Heart right ventricle (tissue), 16 donors: ENCODE results near the gene CHFR. TPM values are rescaled to one million over a fixed set of nuclear protein-coding genes. Genes with fewer than 3 reads are reported as not detected.
"Not testable (repeated sequence)": the region's sequence is repeated elsewhere in the genome, so short reads cannot be mapped to it uniquely, and the experiment has no call there.

Experiments
- ATAC-seq, 8 donors: fragments of 200-7000 bp; cut with Tn5 transposase; one replicate each; pipeline ENCODE4 v1.9.1; 2020; ENCODE audit warnings: mild to moderate bottlenecking in 8 of 8, moderate library complexity in 8 of 8, moderate number of reproducible peaks in 1 of 8
- DNase-seq, 2 donors: peaks; one replicate each; pipeline ENCODE4 v3.0.0-alpha.2; 2020
- H3K27ac ChIP-seq, 10 donors: fragments of 200-600 bp; sonication (generic) in 2 of 10; one replicate each; pipeline versions ENCODE4 v1.5.0 to v1.8.0; 2020 to 2022; ENCODE audit warnings: mild to moderate bottlenecking in 3 of 10
- H3K27me3 ChIP-seq, 7 donors: fragments of 200-600 bp; one replicate each; pipeline ENCODE4 v1.8.0; 2021 to 2022; ENCODE audit warnings: mild to moderate bottlenecking in 2 of 7
- H3K36me3 ChIP-seq, 9 donors: fragments of 200-600 bp; sonication (generic) in 1 of 9; one replicate each; pipeline versions ENCODE4 v1.5.0 to v1.8.0; 2020 to 2022; ENCODE audit warnings: mild to moderate bottlenecking in 2 of 9
- H3K4me1 ChIP-seq, 9 donors: fragments of 200-600 bp; sonication (generic) in 1 of 9; one replicate each; pipeline versions ENCODE4 v1.5.0 to v1.8.0; 2020 to 2022; ENCODE audit warnings: mild to moderate bottlenecking in 4 of 9
- H3K4me3 ChIP-seq, 10 donors: fragments of 200-600 bp; sonication (generic) in 2 of 10; one replicate each; pipeline versions ENCODE4 v1.5.0 to v1.8.0; 2020 to 2022; ENCODE audit warnings: mild to moderate bottlenecking in 7 of 10, moderate library complexity in 2 of 10
- H3K9me3 ChIP-seq, 11 donors: fragments of 200-600 bp in 10 of 11; sonication (generic) in 2 of 11; one replicate each; pipeline versions ENCODE4 v1.5.0 to v1.8.0; 2013 to 2022; ENCODE audit warnings: mild to moderate bottlenecking in 2 of 11, control low read depth in 1 of 11, moderate library complexity in 1 of 11
- WGBS, 2 donors: extraction: QIAGEN DNeasy Blood & Tissue Kit; methylation state at CpG; one replicate each; pipeline ENCODE4 v1.1.7; 2013; ENCODE audit warnings: inconsistent platforms in 1 of 2; 5-methylcytosine and 5-hydroxymethylcytosine counted together
- intact Hi-C, 10 donors: fragments of 100-400 bp; cut with DNase I; formaldehyde crosslinking; loops; one replicate each; pipeline versions ENCODE4 v1.11.1 to v1.14.2; 2022
- polyA plus RNA-seq, 2 donors: library from polyadenylated mRNA; stranded (reverse); fragments of 200-250 nt; gene quantifications; one replicate each; pipeline ENCODE4 v1.2.3, GENCODE V29; 2013
- total RNA-seq, 10 donors: library from RNA; stranded (reverse); fragmentation: NEBNext Ultra II Directional in 3 of 10; extraction: Animal tissue kit (Norgen Biotek cat#: 25700) in 3 of 10; gene quantifications; one replicate each; pipeline versions ENCODE4 v1.2.1 to v1.2.4, GENCODE V29; 2021 to 2023
- TF ChIP-seq, protein P1 (sequence below), 9 donors: fragments of 200-600 bp; sonication (generic) in 2 of 9; IDR thresholded peaks; one replicate each; pipeline versions ENCODE4 v1.5.0 to v1.8.0; 2021 to 2022; ENCODE audit warnings: antibody characterized with exemption in 9 of 9, mild to moderate bottlenecking in 5 of 9, moderate library complexity in 1 of 9
- donor health status: Arrhythmogenic right ventricular cardiomyopathy.
- donor health status: ischemic (EF 13 %, LVEDD 7.1; RV severe dilation, severe dysfunction).
- donor health status: healthy with polysubstance abuse.
- donor health status: DM: no; HTN: yes; CAD: no.
- donor health status: DM: no; HTN: no; CAD: no.
- donor health status: ischemic (EF 25% LVEDD 6.9; RV normal size, moderate dysfunction).
- donor health status: ischemic (EF 25% LVEDD 5.7; RV mildly dilated, moderate dysfunction).
- donor health status: healthy.
- donor health status: DM: yes; HTN: yes; CAD: no.
- donor health status: Ischemic cardiomyopathy.
- donor health status: ischemic (EF 35%, LVEDD 5.7; RV mildly dilated, moderate dysfunction).
- donor health status: nonischemic (EF 11% LVEDD 7.7; RV severe dilation, severe dysfunction).
- donor health status: DM: yes; HTN: yes; CAD: no.
- donor health status: PGD.
- donor health status: ischemic (EF 29% LVEDD 5.4; RV normal size, mild dysfunction).
- donor health status: nonischemic (EF 23%, LVEDD 6.1; RV moderate dilation, normal function).

Gene CHFR
- total and polyA plus RNA-seq, 12 donors, result 10.2 to 27.2 (median 15.0) TPM

DNA sequence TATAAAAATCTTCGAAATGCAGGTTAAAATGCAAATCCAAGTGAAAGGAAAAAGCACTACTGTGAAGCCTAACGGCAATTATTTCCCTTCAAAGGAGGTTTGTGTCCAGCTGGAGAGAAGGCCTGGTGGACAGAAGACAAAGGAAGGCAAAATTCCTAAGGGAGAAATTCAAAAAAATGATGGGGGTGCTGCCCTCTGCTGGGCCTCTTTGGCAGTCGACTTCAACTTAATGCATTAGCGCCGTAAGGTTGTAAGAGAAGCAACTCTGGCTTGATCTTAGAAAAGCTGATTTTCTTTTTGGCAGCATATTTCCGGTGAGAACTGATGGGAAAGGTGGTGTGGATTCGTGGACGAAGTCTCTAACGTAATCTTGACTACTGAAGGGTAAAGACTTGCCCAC lies 34.3 kb upstream of the CHFR start:
- H3K4me3 ChIP-seq, result no peak overlapping the region
- TF ChIP-seq, protein P1, sequence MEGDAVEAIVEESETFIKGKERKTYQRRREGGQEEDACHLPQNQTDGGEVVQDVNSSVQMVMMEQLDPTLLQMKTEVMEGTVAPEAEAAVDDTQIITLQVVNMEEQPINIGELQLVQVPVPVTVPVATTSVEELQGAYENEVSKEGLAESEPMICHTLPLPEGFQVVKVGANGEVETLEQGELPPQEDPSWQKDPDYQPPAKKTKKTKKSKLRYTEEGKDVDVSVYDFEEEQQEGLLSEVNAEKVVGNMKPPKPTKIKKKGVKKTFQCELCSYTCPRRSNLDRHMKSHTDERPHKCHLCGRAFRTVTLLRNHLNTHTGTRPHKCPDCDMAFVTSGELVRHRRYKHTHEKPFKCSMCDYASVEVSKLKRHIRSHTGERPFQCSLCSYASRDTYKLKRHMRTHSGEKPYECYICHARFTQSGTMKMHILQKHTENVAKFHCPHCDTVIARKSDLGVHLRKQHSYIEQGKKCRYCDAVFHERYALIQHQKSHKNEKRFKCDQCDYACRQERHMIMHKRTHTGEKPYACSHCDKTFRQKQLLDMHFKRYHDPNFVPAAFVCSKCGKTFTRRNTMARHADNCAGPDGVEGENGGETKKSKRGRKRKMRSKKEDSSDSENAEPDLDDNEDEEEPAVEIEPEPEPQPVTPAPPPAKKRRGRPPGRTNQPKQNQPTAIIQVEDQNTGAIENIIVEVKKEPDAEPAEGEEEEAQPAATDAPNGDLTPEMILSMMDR (IDR thresholded peaks at IDR 0.05), result no peak
- peaks cover 0 to 85% (median 26%) of the 10 kb centered on the region in 9 donors for H3K36me3 ChIP-seq
- intact Hi-C loops, result loop anchor here in 1 of 10 donors (10.0 kb wide), 1 partner anchor 123 kb away; no protein-coding TSS in a partner anchor
- DNase-seq (no peak), ATAC-seq (no peak)
- no peak overlapping the region for H3K27ac ChIP-seq
- H3K4me1 ChIP-seq, result no peaks in the 10 kb centered on the region
- WGBS, 2 donors, result 68 to 73% methylated on average over 9 of the region's 9 CpGs
- peaks cover 8 to 100% (median 98%) of the 10 kb centered on the region in 11 donors for H3K9me3 ChIP-seq
- H3K27me3 ChIP-seq, result no peaks in the 10 kb centered on the region

DNA sequence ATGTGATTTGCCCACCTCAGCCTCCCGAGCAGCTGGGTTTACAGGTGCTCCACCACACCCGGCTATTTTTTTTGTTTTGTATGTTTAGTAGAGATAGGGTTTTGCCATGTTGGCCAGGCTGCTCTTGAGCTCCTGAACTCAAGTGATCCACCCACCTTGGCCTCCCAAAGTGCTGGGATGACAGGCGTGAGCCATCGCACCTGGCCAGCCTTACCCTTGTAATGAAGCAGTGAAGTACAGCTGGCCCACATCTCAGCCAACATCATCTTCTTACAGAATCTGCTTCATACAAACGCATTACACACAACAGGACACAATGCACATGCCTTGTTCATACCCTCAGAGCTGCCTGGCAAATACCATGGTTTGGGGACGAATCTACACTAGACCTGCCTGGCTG lies 31.3 kb upstream of the CHFR start:
- no peak for ATAC-seq
- no peaks in the 10 kb centered on the region for H3K27me3 ChIP-seq
- H3K9me3 ChIP-seq, result peaks cover 0 to 100% (median 93%) of the 10 kb centered on the region in 11 donors
- WGBS, 2 donors, result 96 to 98% methylated on average over 6 of the region's 6 CpGs
- H3K4me3 ChIP-seq, result no peak overlapping the region
- no peak overlapping the region for H3K27ac ChIP-seq
- no peaks in the 10 kb centered on the region for H3K4me1 ChIP-seq
- H3K36me3 ChIP-seq, result peaks cover 0 to 68% (median 8%) of the 10 kb centered on the region in 9 donors
- intact Hi-C loops, result no loop called here
- TF ChIP-seq, protein P1 (IDR thresholded peaks at IDR 0.05), result no peak
- DNase-seq, result no peak

DNA sequence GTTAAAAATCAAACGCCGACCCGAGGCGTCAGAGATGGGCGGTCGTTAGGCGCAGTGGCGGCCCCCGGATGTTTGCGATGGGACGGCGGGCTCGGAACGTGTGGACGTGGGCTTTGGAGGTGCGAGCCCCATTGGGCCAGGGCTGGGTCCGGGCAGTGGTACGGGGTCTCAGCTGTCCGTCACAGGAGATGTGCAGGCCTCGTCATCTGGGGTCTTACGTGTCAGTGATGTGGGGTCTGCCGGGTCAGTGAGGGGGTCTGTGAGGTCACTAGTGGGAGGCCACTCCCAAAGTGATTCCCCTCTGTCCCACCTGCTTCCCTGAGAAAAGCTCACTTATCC lies 21.6 kb upstream of the CHFR start:
- peaks cover 0 to 26% (median 10%) of the 10 kb centered on the region in 9 donors for H3K4me1 ChIP-seq
- ATAC-seq (peak in 7 of 8 donors; percentile 0 to 40 (median 1)), DNase-seq (no peak)
- peak overlapping the region in 9 of 10 donors; percentile 24 to 84 (median 68) for H3K27ac ChIP-seq
- TF ChIP-seq, protein P1 (IDR thresholded peaks at IDR 0.05), result no peak
- WGBS, 2 donors, result 1% methylated on average over 22 of the region's 22 CpGs
- peaks cover 0 to 50% (median 8%) of the 10 kb centered on the region in 7 donors for H3K27me3 ChIP-seq
- intact Hi-C loops, result loop anchor here in 2 of 10 donors (10.0 kb wide), 2 partner anchors 46 to 144 kb away; partner anchors contain the start of genes ANKLE2 (in 1 of the 2) and ZNF605 (in 1 of the 2)
- no peaks in the 10 kb centered on the region for H3K36me3 ChIP-seq
- peak overlapping the region; percentile 50 to 84 (median 63) for H3K4me3 ChIP-seq
- peaks cover 0 to 63% (median 16%) of the 10 kb centered on the region in 11 donors for H3K9me3 ChIP-seq

DNA sequence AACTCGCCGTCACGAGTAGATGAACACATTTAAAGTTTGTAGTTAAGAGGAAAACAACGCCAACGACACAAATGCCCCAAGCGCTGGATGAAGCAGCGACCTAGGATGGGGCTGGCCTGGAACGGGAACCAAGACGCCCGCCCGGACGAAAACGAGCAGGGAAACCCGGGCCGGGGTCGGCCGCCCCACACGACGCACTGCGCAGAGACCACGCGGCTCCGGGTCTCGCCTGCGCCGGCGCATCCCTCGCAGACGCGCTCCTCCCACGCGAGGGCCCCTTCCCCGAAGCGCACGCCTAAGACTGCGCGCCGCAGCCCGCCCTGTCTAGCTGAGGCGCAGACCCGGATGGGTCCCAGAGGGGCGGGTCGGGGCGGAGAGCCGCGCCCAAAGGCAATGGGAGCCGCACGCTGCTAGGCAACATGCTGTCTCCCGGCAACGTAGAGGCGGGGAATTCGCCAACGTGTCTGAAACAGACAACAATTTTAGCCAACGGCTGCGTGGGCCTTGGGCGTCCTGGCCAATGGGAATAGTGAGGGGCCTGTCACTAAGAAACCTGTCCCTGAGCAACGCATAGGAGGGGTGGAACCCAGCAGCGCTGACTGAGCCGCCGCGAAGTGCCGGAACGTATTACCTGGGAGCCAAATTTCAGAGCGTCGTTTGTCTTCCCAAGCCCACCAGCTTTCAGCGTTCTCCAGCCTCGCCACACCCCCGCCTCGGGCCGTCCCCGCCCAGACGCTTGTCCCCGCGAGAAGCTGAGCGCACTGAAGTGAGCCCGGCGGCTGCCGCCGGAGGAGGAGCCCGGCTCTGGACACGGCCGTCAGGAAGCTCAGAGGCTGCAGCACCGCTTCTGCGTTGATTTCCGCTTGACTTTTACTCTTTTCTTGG lies 21.0 kb upstream of the CHFR start:
- ATAC-seq (peak; percentile 96 to 99 (median 97)), DNase-seq (peak; percentile 96 to 99)
- TF ChIP-seq, protein P1 (IDR thresholded peaks at IDR 0.05), result no peak
- Histone ChIP-seq H3K9me3 (peaks cover 0 to 57% (median 12%) of the 10 kb centered on the region in 11 donors), H3K4me3 (peak overlapping the region; percentile 50 to 84 (median 63)), H3K27ac (peak overlapping the region; percentile 17 to 84 (median 68)), H3K4me1 (peaks cover 0 to 26% (median 10%) of the 10 kb centered on the region in 9 donors), H3K36me3 (no peaks in the 10 kb centered on the region), H3K27me3 (peaks cover 0 to 50% (median 8%) of the 10 kb centered on the region in 7 donors)
- intact Hi-C loops, result loop anchor here in 2 of 10 donors (1.0 to 10.0 kb wide), 3 partner anchors 21 to 144 kb away; partner anchors contain the start of genes ANKLE2 (in 1 of the 2), CHFR (in 1 of the 2) and ZNF605 (in 1 of the 2)
- 0% methylated on average over 85 of the region's 85 CpGs for WGBS, 2 donors

DNA sequence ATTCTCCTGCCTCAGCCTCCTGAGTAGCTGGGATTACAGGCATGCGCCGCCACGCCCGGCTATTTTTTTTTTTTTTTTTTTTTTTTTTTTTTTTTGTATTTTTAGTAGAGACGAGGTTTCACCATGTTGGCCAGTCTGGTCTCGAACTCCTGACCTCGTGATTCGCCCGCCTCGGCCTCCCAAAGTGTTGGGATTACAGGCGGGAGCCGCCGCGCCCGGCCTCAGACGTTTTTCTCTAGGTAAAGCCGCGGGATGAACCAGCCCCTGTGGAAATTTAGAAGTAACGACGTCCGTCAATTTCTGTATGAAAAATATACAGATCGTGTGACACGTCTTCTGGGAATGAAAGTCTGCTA lies 20.4 kb upstream of the CHFR start:
- Histone ChIP-seq H3K4me1 (peaks cover 0 to 26% (median 10%) of the 10 kb centered on the region in 9 donors), H3K27ac (peak overlapping the region in 9 of 10 donors; percentile 49 to 84 (median 65)), H3K9me3 (peaks cover 0 to 55% (median 12%) of the 10 kb centered on the region in 11 donors), H3K4me3 (peak overlapping the region in 9 of 10 donors; percentile 52 to 84 (median 63)), H3K27me3 (peaks cover 0 to 50% (median 8%) of the 10 kb centered on the region in 7 donors)
- not testable (repeated sequence) for ATAC-seq, DNase-seq, H3K36me3 ChIP-seq
- intact Hi-C loops, result loop anchor here in 2 of 10 donors (1.0 to 10.0 kb wide), 3 partner anchors 20 to 143 kb away; partner anchors contain the start of genes ANKLE2 (in 1 of the 2), CHFR (in 1 of the 2) and ZNF605 (in 1 of the 2)
- WGBS, 2 donors, result 4 to 7% methylated on average over 21 to 23 of the region's 23 CpGs
